ENCODE results near the gene TOLLIP.
"Not testable (repeated sequence)": the region's sequence is repeated elsewhere in the genome, so short reads cannot be mapped to it uniquely, and the experiment has no call there.

Gene TOLLIP

GRCh38 chr11:1254733-1255132 is 54.7 kb downstream of the TOLLIP start:
- peaks cover 4% of the 10 kb centered on the region for H3K36me3 Mint-ChIP-seq (ENCODE audit: low read depth)
- H3K9me3 Mint-ChIP-seq, result peaks cover 17% of the 10 kb centered on the region
- H3K27me3 Mint-ChIP-seq (ENCODE audit: low read depth), result no peaks in the 10 kb centered on the region
- H3K4me3 Mint-ChIP-seq, result no peak overlapping the region
- H3K4me1 Mint-ChIP-seq (ENCODE audit: low read depth), result no peaks in the 10 kb centered on the region
- no peak overlapping the region for H3K27ac Mint-ChIP-seq

GRCh38 chr11:1254086-1254648 is 55.3 kb downstream of the TOLLIP start:
- H3K36me3 Mint-ChIP-seq (ENCODE audit: low read depth), result peaks cover 4% of the 10 kb centered on the region
- no peaks in the 10 kb centered on the region for H3K27me3 Mint-ChIP-seq (ENCODE audit: low read depth)
- no peaks in the 10 kb centered on the region for H3K4me1 Mint-ChIP-seq (ENCODE audit: low read depth)
- H3K9me3 Mint-ChIP-seq, result peaks cover 20% of the 10 kb centered on the region
- H3K4me3 Mint-ChIP-seq, result no peak overlapping the region
- H3K27ac Mint-ChIP-seq, result no peak overlapping the region

- Mint-ChIP-seq H3K36me3 (ENCODE audit: low read depth) (peaks cover 4% of the 10 kb centered on the region), H3K9me3 (peaks cover 20% of the 10 kb centered on the region), H3K4me3 (no peak overlapping the region), H3K27ac (no peak overlapping the region), H3K27me3 (ENCODE audit: low read depth) (no peaks in the 10 kb centered on the region), H3K4me1 (ENCODE audit: low read depth) (no peaks in the 10 kb centered on the region)
Measured at GRCh38 chr11:1253103-1253485, 56.3 kb downstream of the TOLLIP start.

- Mint-ChIP-seq H3K9me3 (peaks cover 20% of the 10 kb centered on the region), H3K4me1 (ENCODE audit: low read depth) (no peaks in the 10 kb centered on the region), H3K4me3 (no peak overlapping the region), H3K36me3 (ENCODE audit: low read depth) (peaks cover 4% of the 10 kb centered on the region), H3K27me3 (ENCODE audit: low read depth) (no peaks in the 10 kb centered on the region), H3K27ac (no peak overlapping the region)
Measured at GRCh38 chr11:1252371-1253102, 56.9 kb downstream of the TOLLIP start.

- Mint-ChIP-seq H3K27me3 (ENCODE audit: low read depth) (no peaks in the 10 kb centered on the region), H3K9me3 (peaks cover 23% of the 10 kb centered on the region), H3K36me3 (ENCODE audit: low read depth) (peaks cover 4% of the 10 kb centered on the region), H3K4me1 (ENCODE audit: low read depth) (no peaks in the 10 kb centered on the region), H3K4me3 (no peak overlapping the region), H3K27ac (no peak overlapping the region)
Measured at GRCh38 chr11:1251236-1251770, 58.1 kb downstream of the TOLLIP start.

GRCh38 chr11:1250411-1250810 is 59.0 kb downstream of the TOLLIP start:
- not testable (repeated sequence) for H3K36me3 Mint-ChIP-seq (ENCODE audit: low read depth); H3K27ac Mint-ChIP-seq; H3K27me3 Mint-ChIP-seq (ENCODE audit: low read depth); H3K4me3 Mint-ChIP-seq; H3K4me1 Mint-ChIP-seq (ENCODE audit: low read depth)
- H3K9me3 Mint-ChIP-seq, result peaks cover 24% of the 10 kb centered on the region

GRCh38 chr11:1248951-1249350 is 60.5 kb downstream of the TOLLIP start:
- not testable (repeated sequence) for H3K27ac Mint-ChIP-seq; H3K27me3 Mint-ChIP-seq (ENCODE audit: low read depth); H3K4me3 Mint-ChIP-seq; H3K4me1 Mint-ChIP-seq (ENCODE audit: low read depth); H3K36me3 Mint-ChIP-seq (ENCODE audit: low read depth)
- peaks cover 24% of the 10 kb centered on the region for H3K9me3 Mint-ChIP-seq

- H3K4me3 Mint-ChIP-seq; H3K4me1 Mint-ChIP-seq (ENCODE audit: low read depth); H3K36me3 Mint-ChIP-seq (ENCODE audit: low read depth); H3K27ac Mint-ChIP-seq; H3K27me3 Mint-ChIP-seq (ENCODE audit: low read depth): not testable (repeated sequence)
- H3K9me3 Mint-ChIP-seq, result peaks cover 27% of the 10 kb centered on the region
Measured at GRCh38 chr11:1247026-1247425, 62.4 kb downstream of the TOLLIP start.

- peaks cover 20% of the 10 kb centered on the region for H3K9me3 Mint-ChIP-seq
- not testable (repeated sequence) for H3K27me3 Mint-ChIP-seq (ENCODE audit: low read depth); H3K36me3 Mint-ChIP-seq (ENCODE audit: low read depth); H3K4me1 Mint-ChIP-seq (ENCODE audit: low read depth); H3K27ac Mint-ChIP-seq; H3K4me3 Mint-ChIP-seq
Measured at GRCh38 chr11:1246301-1246700, 63.1 kb downstream of the TOLLIP start.

GRCh38 chr11:1245717-1246116 is 63.7 kb downstream of the TOLLIP start:
- not testable (repeated sequence) for H3K36me3 Mint-ChIP-seq (ENCODE audit: low read depth); H3K27ac Mint-ChIP-seq; H3K4me1 Mint-ChIP-seq (ENCODE audit: low read depth); H3K4me3 Mint-ChIP-seq; H3K27me3 Mint-ChIP-seq (ENCODE audit: low read depth)
- H3K9me3 Mint-ChIP-seq, result peaks cover 14% of the 10 kb centered on the region

- H3K27me3 Mint-ChIP-seq (ENCODE audit: low read depth); H3K4me3 Mint-ChIP-seq; H3K36me3 Mint-ChIP-seq (ENCODE audit: low read depth); H3K4me1 Mint-ChIP-seq (ENCODE audit: low read depth); H3K27ac Mint-ChIP-seq: not testable (repeated sequence)
- peaks cover 11% of the 10 kb centered on the region for H3K9me3 Mint-ChIP-seq
Measured at GRCh38 chr11:1244557-1244956, 64.9 kb downstream of the TOLLIP start.

GRCh38 chr11:1243521-1243920 is 65.9 kb downstream of the TOLLIP start:
- not testable (repeated sequence) for H3K4me1 Mint-ChIP-seq (ENCODE audit: low read depth); H3K36me3 Mint-ChIP-seq (ENCODE audit: low read depth); H3K4me3 Mint-ChIP-seq; H3K9me3 Mint-ChIP-seq; H3K27ac Mint-ChIP-seq; H3K27me3 Mint-ChIP-seq (ENCODE audit: low read depth)

- H3K9me3 Mint-ChIP-seq; H3K27me3 Mint-ChIP-seq (ENCODE audit: low read depth): not testable (repeated sequence)
Measured at GRCh38 chr11:1242751-1243150, 66.7 kb downstream of the TOLLIP start.

GRCh38 chr11:1242289-1242688 is 67.1 kb downstream of the TOLLIP start:
- Mint-ChIP-seq H3K4me3 (no peak overlapping the region), H3K27ac (no peak overlapping the region), H3K9me3 (peaks cover 9% of the 10 kb centered on the region), H3K27me3 (ENCODE audit: low read depth) (no peaks in the 10 kb centered on the region), H3K4me1 (ENCODE audit: low read depth) (no peaks in the 10 kb centered on the region), H3K36me3 (ENCODE audit: low read depth) (no peaks in the 10 kb centered on the region)

More at GRCh38 chr11:1242751-1243150, 66.7 kb downstream of the TOLLIP start:
- H3K27ac Mint-ChIP-seq; H3K4me1 Mint-ChIP-seq (ENCODE audit: low read depth); H3K36me3 Mint-ChIP-seq (ENCODE audit: low read depth); H3K4me3 Mint-ChIP-seq: not testable (repeated sequence)

- H3K4me1 Mint-ChIP-seq (ENCODE audit: low read depth), result no peaks in the 10 kb centered on the region
- H3K36me3 Mint-ChIP-seq (ENCODE audit: low read depth), result no peaks in the 10 kb centered on the region
- peaks cover 9% of the 10 kb centered on the region for H3K9me3 Mint-ChIP-seq
- no peak overlapping the region for H3K27ac Mint-ChIP-seq
- no peaks in the 10 kb centered on the region for H3K27me3 Mint-ChIP-seq (ENCODE audit: low read depth)
- H3K4me3 Mint-ChIP-seq, result no peak overlapping the region
Measured at GRCh38 chr11:1241706-1242105, 67.7 kb downstream of the TOLLIP start.

Measured in T-helper 1 cell treated with Interleukin-12 subunit alpha and Interleukin-12 subunit beta and Interleukin-4 antibody, amounts not matched to agents 30 μg/mL and 1 μg/mL, for 36 hours (primary cell).